HFFc6 (cell line): ENCODE data around the gene GPRIN1. TPM values are rescaled to one million over a fixed set of nuclear protein-coding genes. Genes with fewer than 3 reads are reported as not detected.

Experiments used
- DNase-seq: peaks from one replicate; pipeline ENCODE4 v3.0.0-alpha.2; 2018
- H3K27ac Mint-ChIP-seq: 2 replicates; pipeline ENCODE4 v1.8.0; 2020; ENCODE audit warnings: mild to moderate bottlenecking, mixed read lengths
- H3K27me3 Mint-ChIP-seq: 2 replicates; pipeline ENCODE4 v1.8.0; 2021; ENCODE audit warnings: mild to moderate bottlenecking, moderate library complexity, mixed read lengths; ENCODE audit not compliant: insufficient read depth
- H3K36me3 Mint-ChIP-seq: 2 replicates; pipeline ENCODE4 v1.8.0; 2021; ENCODE audit warnings: low read depth, mixed read lengths
- H3K4me1 Mint-ChIP-seq: 2 replicates; pipeline ENCODE4 v1.8.0; 2020; ENCODE audit warnings: low read depth, mixed read lengths
- H3K4me3 Mint-ChIP-seq: 2 replicates; pipeline ENCODE4 v1.8.0; 2020; ENCODE audit warnings: mild to moderate bottlenecking, moderate library complexity, mixed read lengths
- H3K9me3 Mint-ChIP-seq: 2 replicates; pipeline ENCODE4 v1.8.0; 2020; ENCODE audit warnings: mild to moderate bottlenecking, mixed read lengths
- CTCF ChIP-seq: fragments of 200-600 bp; sonication (generic); IDR thresholded peaks from 2 replicates; pipeline ENCODE4 v1.5.0; 2021; ENCODE audit warnings: antibody characterized with exemption, mild to moderate bottlenecking
- total RNA-seq, 6 experiments: library from RNA; stranded (reverse); fragmentation: NEBNext Ultra II Directional; extraction: Animal tissue kit (Norgen Biotek cat#: 25700); gene quantifications; 2 replicates in 1 of 6; 3 replicates in 5 of 6; pipeline ENCODE4 v1.2.3, GENCODE V29; 2021

GPRIN1 gene
- total RNA-seq, 6 experiments from 2014 or later, result 2.3 to 5.4 (median 2.6) TPM

- Mint-ChIP-seq H3K4me1 (peaks cover 46% of the 10 kb centered on the region), H3K36me3 (no peaks in the 10 kb centered on the region), H3K9me3 (no peaks in the 10 kb centered on the region), H3K27me3 (peaks cover 25% of the 10 kb centered on the region), H3K4me3 (no peak overlapping the region), H3K27ac (no peak overlapping the region)
- no peak for TF ChIP-seq CTCF
- DNase-seq, result no peak
Observed at GRCh38 chr5:176612855-176613254, 2.9 kb upstream of the GPRIN1 start.

DNA sequence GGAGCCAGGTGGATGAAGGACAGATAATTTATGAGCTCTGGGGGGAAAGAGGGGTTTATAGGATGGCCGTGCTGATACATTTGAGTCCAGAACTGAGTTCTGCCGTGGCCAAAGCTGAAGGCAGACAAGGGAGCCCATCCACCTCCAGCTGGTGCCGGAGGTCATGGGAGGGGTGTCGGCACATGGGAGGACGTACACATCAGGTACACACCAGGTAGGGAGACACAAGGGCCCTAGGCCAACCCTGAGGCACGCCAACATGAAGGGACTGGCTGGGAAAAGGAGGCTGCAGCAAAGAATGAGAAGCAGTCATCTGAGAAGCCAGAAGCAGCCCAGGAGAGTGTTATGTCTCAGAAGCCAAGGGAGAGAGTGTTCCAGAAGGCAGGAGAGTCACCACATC lies 2.1 kb upstream of the GPRIN1 start:
- Mint-ChIP-seq H3K27me3 (peaks cover 17% of the 10 kb centered on the region), H3K36me3 (no peaks in the 10 kb centered on the region), H3K4me1 (peaks cover 46% of the 10 kb centered on the region), H3K4me3 (no peak overlapping the region), H3K27ac (no peak overlapping the region), H3K9me3 (no peaks in the 10 kb centered on the region)
- no peak for TF ChIP-seq CTCF
- no peak for DNase-seq

DNA sequence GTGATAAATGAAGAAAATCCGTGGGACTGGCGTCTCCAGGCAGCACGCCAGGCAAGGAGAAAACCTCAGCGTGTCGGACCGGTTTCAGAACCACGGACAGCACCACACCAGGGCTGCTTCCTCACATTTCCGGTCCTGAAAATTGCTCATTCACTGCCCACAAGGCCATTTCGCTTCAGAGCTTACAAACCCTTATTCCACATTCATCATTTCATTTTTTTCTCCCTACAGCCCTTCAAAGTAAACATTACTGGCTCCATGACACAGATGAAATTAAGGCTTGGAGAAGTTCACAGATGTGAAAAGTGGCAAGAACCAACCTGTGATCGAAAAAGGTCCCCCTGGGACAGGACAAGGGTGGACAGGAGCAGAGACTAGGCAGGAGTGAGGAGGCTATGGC lies 1.5 kb upstream of the GPRIN1 start:
- H3K36me3 Mint-ChIP-seq, result no peaks in the 10 kb centered on the region
- H3K9me3 Mint-ChIP-seq, result no peaks in the 10 kb centered on the region
- no peak overlapping the region for H3K4me3 Mint-ChIP-seq
- H3K27me3 Mint-ChIP-seq, result peaks cover 11% of the 10 kb centered on the region
- TF ChIP-seq CTCF, result no peak
- H3K4me1 Mint-ChIP-seq, result peaks cover 42% of the 10 kb centered on the region
- DNase-seq, result peak; percentile 81
- no peak overlapping the region for H3K27ac Mint-ChIP-seq

- H3K4me1 Mint-ChIP-seq, result peaks cover 32% of the 10 kb centered on the region
- no peak overlapping the region for H3K27ac Mint-ChIP-seq
- H3K9me3 Mint-ChIP-seq, result no peaks in the 10 kb centered on the region
- no peaks in the 10 kb centered on the region for H3K36me3 Mint-ChIP-seq
- H3K4me3 Mint-ChIP-seq, result peak overlapping the region; percentile 65; the same call in 1 of the 2 replicates
- TF ChIP-seq CTCF, result no peak
- peaks cover 3% of the 10 kb centered on the region; the same call in 1 of the 2 replicates for H3K27me3 Mint-ChIP-seq
- no peak for DNase-seq
Observed at GRCh38 chr5:176610435-176610773, 448 bp upstream of the GPRIN1 start.

- no peaks in the 10 kb centered on the region for H3K9me3 Mint-ChIP-seq
- H3K27ac Mint-ChIP-seq, result no peak overlapping the region
- 0 out of 2 replicates have a peak, but pooled peaks have one; percentile 5 for TF ChIP-seq CTCF
- H3K4me3 Mint-ChIP-seq, result peak overlapping the region; percentile 92
- H3K4me1 Mint-ChIP-seq, result peaks cover 19% of the 10 kb centered on the region
- H3K36me3 Mint-ChIP-seq, result no peaks in the 10 kb centered on the region
- DNase-seq, result no peak
- H3K27me3 Mint-ChIP-seq, result no peaks in the 10 kb centered on the region; the same call in 1 of the 2 replicates
Observed at GRCh38 chr5:176608937-176609723, 826 bp downstream of the GPRIN1 start.
